RWPE2 (cell line): Measurements from ENCODE around the gene BCL11B.

ENCODE experiments used
- ATAC-seq: fragments of 200-7000 bp; cut with Tn5 transposase; 3 replicates; pipeline ENCODE4 v1.9.1; 2021; ENCODE audit warnings: low read depth
- DNase-seq: peaks from one replicate; pipeline ENCODE4 v3.0.0-alpha.2; 2020; ENCODE audit warnings: low spot score
- H3K27ac ChIP-seq: fragments of 450-650 bp; 2 replicates; pipeline ENCODE4 v1.5.1; 2017; ENCODE audit warnings: mild to moderate bottlenecking; ENCODE audit not compliant: poor library complexity, severe bottlenecking
- H3K27me3 ChIP-seq: fragments of 250-450 bp; sonication (Bioruptor Pico); 2 replicates; pipeline ENCODE4 v1.5.1; 2021; ENCODE audit warnings: mild to moderate bottlenecking, moderate library complexity; ENCODE audit not compliant: insufficient read depth, poor library complexity, severe bottlenecking
- H3K36me3 ChIP-seq: fragments of 250-450 bp; sonication (Bioruptor Pico); 2 replicates; pipeline ENCODE4 v1.5.1; 2020; ENCODE audit warnings: low read depth, mild to moderate bottlenecking, moderate library complexity
- H3K4me1 ChIP-seq: fragments of 250-450 bp; sonication (Bioruptor Pico); 2 replicates; pipeline ENCODE4 v1.5.1; 2021; ENCODE audit warnings: mild to moderate bottlenecking, moderate library complexity; ENCODE audit not compliant: insufficient read depth, poor library complexity, severe bottlenecking
- H3K4me3 ChIP-seq: fragments of 250-450 bp; sonication (Bioruptor Pico); 2 replicates; pipeline ENCODE4 v1.5.1; 2021; ENCODE audit warnings: mild to moderate bottlenecking, moderate library complexity; ENCODE audit not compliant: severe bottlenecking
- H3K9me3 ChIP-seq: fragments of 250-450 bp; sonication (Bioruptor Pico); 2 replicates; pipeline ENCODE4 v1.5.1; 2021; ENCODE audit warnings: mild to moderate bottlenecking, moderate library complexity; ENCODE audit not compliant: severe bottlenecking
- TF ChIP-seq, protein P1 (sequence below): fragments of 450-650 bp; IDR thresholded peaks from one replicate; pipeline ENCODE4 v1.5.1; 2017; ENCODE audit warnings: mild to moderate bottlenecking, moderate library complexity; ENCODE audit not compliant: poor library complexity, severe bottlenecking

BCL11B gene

DNA sequence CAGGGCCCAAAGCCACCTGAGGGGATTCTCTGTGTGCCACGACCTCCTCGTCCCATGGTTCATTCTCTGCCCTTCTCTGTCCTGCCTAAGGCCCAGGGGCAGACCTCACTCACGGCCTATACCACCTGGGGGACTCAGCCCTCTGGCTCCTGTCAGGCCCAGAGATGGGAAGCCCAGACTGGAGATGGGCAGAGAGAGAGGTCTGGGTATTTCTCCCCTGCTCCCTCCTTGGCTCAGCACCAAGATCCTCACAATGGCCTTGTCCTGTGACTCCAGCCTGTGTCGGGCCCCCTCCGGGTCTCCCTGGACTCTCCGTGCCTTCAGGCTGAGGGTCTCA is 46.9 kb upstream of the BCL11B start:
- H3K27me3 ChIP-seq = no peaks in the 10 kb centered on the region
- no peak overlapping the region for H3K4me3 ChIP-seq
- H3K4me1 ChIP-seq = no peaks in the 10 kb centered on the region
- no peak overlapping the region for H3K27ac ChIP-seq
- TF ChIP-seq, protein P1, sequence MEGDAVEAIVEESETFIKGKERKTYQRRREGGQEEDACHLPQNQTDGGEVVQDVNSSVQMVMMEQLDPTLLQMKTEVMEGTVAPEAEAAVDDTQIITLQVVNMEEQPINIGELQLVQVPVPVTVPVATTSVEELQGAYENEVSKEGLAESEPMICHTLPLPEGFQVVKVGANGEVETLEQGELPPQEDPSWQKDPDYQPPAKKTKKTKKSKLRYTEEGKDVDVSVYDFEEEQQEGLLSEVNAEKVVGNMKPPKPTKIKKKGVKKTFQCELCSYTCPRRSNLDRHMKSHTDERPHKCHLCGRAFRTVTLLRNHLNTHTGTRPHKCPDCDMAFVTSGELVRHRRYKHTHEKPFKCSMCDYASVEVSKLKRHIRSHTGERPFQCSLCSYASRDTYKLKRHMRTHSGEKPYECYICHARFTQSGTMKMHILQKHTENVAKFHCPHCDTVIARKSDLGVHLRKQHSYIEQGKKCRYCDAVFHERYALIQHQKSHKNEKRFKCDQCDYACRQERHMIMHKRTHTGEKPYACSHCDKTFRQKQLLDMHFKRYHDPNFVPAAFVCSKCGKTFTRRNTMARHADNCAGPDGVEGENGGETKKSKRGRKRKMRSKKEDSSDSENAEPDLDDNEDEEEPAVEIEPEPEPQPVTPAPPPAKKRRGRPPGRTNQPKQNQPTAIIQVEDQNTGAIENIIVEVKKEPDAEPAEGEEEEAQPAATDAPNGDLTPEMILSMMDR = no peak
- no peak for ATAC-seq
- no peaks in the 10 kb centered on the region for H3K36me3 ChIP-seq
- H3K9me3 ChIP-seq = no peaks in the 10 kb centered on the region
- DNase-seq = no peak

DNA sequence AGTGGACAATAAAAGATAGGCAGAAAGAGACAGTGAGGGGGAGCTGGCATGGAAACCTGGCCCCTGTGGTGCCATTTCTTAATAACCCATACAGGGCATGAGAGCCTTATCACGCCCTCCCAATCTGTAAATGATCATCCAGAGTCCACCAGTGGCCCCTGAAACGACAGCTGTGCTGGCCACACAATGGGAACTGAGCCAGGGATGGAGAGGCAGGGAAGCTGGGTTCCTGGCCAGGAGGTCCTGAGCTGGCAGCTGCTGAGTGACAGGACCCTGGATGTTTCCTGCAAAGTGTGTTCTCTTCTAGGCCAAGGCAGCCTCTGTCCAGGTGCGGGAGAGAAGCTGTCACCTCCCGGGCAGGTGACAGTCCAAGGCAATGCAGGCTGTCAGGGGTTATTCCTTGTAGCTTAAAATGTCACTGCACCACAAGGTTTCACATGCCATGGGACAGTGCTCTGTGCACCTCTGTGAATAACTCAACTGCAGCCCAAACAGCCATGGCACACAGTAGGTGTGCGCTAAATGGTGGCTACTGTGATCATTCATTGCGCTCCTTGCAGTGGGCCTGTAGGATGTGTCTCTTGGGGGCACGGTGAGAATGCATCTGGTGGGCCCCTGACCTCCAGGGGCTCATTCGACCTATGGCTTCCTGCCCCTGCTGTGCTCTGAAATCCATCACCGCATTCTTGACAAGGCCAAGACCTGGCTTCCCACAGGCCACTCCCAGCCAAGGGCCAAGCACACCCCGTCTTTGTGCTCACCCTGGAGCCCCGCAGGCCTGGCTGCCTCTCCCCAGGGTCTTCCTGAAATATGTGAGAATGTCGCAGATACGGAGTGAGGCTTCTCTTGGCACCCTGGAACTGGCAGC is 46.3 kb upstream of the BCL11B start:
- Histone ChIP-seq H3K27me3 (no peaks in the 10 kb centered on the region), H3K36me3 (no peaks in the 10 kb centered on the region), H3K4me1 (no peaks in the 10 kb centered on the region), H3K27ac (no peak overlapping the region), H3K4me3 (no peak overlapping the region), H3K9me3 (no peaks in the 10 kb centered on the region)
- no peak for DNase-seq
- no peak for ATAC-seq
- TF ChIP-seq, protein P1 = no peak

DNA sequence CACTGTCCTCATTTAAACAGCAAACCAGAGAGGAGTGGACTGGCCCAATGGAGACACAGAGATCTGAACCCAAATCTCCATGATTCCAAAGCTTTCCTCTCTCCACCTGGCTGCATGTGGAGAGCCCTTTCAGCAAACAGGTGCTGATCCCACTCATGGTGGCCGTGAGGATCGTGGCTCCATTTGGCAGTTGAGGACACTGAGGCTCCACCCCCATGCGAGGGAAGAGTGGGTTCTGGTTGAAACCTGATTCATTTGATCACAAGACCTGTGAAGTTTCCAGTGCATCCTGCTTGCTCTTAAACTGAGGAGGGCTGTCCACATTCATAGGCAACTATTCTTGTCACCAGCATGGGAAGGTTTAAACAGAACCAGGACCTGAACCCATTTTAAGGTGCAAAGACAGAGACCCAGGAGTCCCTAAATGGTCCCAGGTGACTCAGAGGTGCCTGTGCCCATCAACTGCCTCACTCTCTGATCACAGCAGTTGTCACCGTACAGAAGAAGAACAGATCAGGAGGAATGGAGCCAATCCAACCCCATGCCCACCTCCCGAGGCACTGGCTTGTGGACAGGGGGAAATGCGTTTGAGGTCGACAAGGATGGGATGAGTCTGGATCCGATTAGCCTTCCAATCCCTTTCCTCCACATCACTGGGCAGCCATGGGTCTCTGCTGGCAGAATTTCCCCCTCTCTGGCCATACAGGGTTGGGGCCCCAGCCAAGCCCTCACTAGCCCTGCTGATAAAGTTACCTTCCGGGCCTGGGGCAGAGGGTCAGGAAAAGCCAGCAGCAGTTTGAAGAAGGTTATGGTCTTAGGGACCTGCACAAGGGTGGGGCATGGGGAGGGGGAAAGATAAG is 45.5 kb upstream of the BCL11B start:
- Histone ChIP-seq H3K27me3 (no peaks in the 10 kb centered on the region), H3K27ac (no peak overlapping the region), H3K36me3 (no peaks in the 10 kb centered on the region), H3K4me3 (no peak overlapping the region), H3K4me1 (no peaks in the 10 kb centered on the region), H3K9me3 (no peaks in the 10 kb centered on the region)
- ATAC-seq (no peak), DNase-seq (no peak)
- TF ChIP-seq, protein P1 = no peak

DNA sequence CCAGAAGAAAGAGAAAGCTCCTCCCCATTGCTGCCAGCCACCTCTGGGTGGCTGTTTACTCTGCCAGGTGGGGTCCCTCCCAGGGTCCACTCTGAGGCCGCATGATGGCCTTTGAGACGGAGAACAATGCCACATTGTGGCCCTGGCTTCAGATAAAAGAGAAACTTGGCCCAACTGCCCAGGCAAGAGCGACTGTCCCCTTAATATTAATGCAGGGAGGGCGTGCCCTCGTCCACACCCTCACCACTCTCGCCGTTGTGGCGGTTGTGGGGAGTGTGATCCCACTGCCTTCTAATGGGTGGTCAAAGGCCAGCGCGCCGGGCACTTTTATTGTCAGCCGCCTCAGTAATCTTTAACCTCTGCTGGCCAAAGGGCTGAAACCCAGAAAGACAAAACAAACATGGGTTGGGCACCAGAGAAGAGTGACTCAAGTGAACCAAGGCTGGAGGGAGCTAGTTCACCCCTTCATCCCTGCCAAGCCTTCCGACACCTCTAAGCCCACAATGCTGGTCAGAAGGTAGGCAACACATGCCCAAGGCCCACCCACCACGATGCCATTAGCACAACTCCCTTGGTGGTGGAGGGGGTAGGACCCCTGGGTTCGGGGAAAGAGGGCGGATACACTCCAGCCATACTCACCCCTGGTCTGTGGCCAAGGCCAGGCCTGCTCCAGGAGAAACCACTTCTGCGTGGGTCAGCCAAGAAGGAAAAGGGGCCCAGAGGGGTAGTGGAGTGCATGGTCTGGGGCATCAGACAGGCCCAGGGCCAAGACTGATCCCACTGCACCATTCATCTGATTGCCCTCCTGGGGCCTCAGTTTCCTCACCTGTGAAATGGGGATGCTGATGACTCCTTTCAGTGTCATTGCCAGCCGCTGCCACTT is 44.5 kb upstream of the BCL11B start:
- TF ChIP-seq, protein P1 = no peak
- H3K9me3 ChIP-seq = no peaks in the 10 kb centered on the region
- H3K27ac ChIP-seq = no peak overlapping the region
- H3K36me3 ChIP-seq = no peaks in the 10 kb centered on the region
- H3K4me3 ChIP-seq = no peak overlapping the region
- ATAC-seq = no peak
- no peaks in the 10 kb centered on the region for H3K4me1 ChIP-seq
- no peaks in the 10 kb centered on the region for H3K27me3 ChIP-seq
- no peak for DNase-seq
